Sigmoid colon (tissue), 4 donors: ENCODE data around the gene BMP5.

Source experiments
- POLR2A ChIP-seq, 2 donors: fragments of 450-650 bp; IDR thresholded peaks; one replicate each; pipeline ENCODE4 v1.6.1; 2016; ENCODE audit warnings: antibody characterized with exemption in 2 of 2, mild to moderate bottlenecking in 2 of 2, moderate library complexity in 2 of 2
- POLR2AphosphoS5 ChIP-seq, 4 donors: sonication (generic); formaldehyde crosslinking; IDR thresholded peaks; one replicate each; pipeline ENCODE4 v1.6.1; 2017; ENCODE audit warnings: antibody characterized with exemption in 4 of 4
- TF ChIP-seq, protein P1 (sequence below), 4 experiments: fragments of 450-650 bp in 3 of 4; fragments of 200-600 bp in 1 of 4; IDR thresholded peaks; one replicate each; pipeline ENCODE4 v1.5.1; 2016 to 2019; ENCODE audit warnings: antibody characterized with exemption in 4 of 4, mild to moderate bottlenecking in 3 of 4, moderate library complexity in 2 of 4

DNA sequence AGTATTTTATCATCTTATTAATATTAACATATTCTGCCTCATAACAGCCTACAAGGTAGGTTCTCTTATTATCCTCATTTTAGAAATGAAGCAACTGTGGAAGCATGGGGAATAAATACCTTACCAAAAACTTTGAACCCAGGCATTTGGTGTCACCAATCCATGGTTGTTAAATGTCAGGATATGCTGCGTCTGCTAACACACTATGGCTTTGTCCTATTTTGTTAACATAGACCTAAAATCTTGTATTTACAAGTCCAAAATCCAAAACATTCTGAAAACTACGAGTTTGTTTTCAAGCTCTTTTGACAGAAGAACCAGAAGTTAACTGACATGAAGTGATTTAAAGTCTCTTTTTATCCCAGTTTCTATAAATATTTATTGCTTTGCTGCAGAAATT lies 53.4 kb downstream of the BMP5 start:
- TF ChIP-seq, protein P1, sequence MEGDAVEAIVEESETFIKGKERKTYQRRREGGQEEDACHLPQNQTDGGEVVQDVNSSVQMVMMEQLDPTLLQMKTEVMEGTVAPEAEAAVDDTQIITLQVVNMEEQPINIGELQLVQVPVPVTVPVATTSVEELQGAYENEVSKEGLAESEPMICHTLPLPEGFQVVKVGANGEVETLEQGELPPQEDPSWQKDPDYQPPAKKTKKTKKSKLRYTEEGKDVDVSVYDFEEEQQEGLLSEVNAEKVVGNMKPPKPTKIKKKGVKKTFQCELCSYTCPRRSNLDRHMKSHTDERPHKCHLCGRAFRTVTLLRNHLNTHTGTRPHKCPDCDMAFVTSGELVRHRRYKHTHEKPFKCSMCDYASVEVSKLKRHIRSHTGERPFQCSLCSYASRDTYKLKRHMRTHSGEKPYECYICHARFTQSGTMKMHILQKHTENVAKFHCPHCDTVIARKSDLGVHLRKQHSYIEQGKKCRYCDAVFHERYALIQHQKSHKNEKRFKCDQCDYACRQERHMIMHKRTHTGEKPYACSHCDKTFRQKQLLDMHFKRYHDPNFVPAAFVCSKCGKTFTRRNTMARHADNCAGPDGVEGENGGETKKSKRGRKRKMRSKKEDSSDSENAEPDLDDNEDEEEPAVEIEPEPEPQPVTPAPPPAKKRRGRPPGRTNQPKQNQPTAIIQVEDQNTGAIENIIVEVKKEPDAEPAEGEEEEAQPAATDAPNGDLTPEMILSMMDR (IDR thresholded peaks at IDR 0.05), result no peak
- TF ChIP-seq POLR2AphosphoS5 (IDR thresholded peaks at IDR 0.05) (no peak), POLR2A (IDR thresholded peaks at IDR 0.05) (no peak)
